HepG2 (cell line): ENCODE measurements around the gene CXorf65. TPM values are rescaled to one million over a fixed set of nuclear protein-coding genes. Genes with fewer than 3 reads are reported as not detected.

Experiments
- ATAC-seq: fragments of 200-7000 bp; cut with Tn5 transposase; 3 replicates; pipeline ENCODE4 v1.9.1; 2020; ENCODE audit warnings: mild to moderate bottlenecking, moderate library complexity
- BruUV-seq: library from RNA; stranded (reverse); fragments of 400-500 nt; replicated peaks from 2 replicates; lab custom pipeline; 2021; lab: Mats Ljungman, UMichigan
- CTCF ChIA-PET: fragments of 300-600 bp; formaldehyde crosslinking; extraction: SDS; loops from one replicate; lab custom pipeline; 2021; ENCODE audit warnings: low total read pairs, inconsistent platforms, low intra/inter-chr PET ratio; lab: Yijun Ruan, JAX
- POLR2A ChIA-PET: fragments of 350-600 bp; sonication (Branson Sonifier 250); formaldehyde crosslinking; loops from one replicate; lab custom pipeline; 2020; ENCODE audit warnings: antibody characterized with exemption, inconsistent platforms; lab: Yijun Ruan, JAX
- DNase-seq: peaks from one replicate; pipeline ENCODE4 v3.0.0-alpha.2; 2015; ENCODE audit warnings: low spot score
- FAIRE-seq: peaks from 3 replicates; lab custom pipeline; 2011; peaks lifted over from hg19 to GRCh38; lab: Jason Lieb, UNC
- H2AFZ ChIP-seq: one replicate; pipeline ENCODE4 v1.6.1; 2011; ENCODE audit warnings: low read length, inconsistent platforms
- H3K27ac ChIP-seq: fragments of 300-600 bp; 3 replicates; pipeline ENCODE4 v1.8.0; 2011; ENCODE audit warnings: mixed run types, mild to moderate bottlenecking, mixed read lengths, low read length, inconsistent platforms; ENCODE audit not compliant: insufficient read depth; ENCODE audit errors: extremely low read length
- H3K27me3 ChIP-seq, 2 experiments: fragments of 200-600 bp in 1 of 2; 2 replicates in 1 of 2; 3 replicates in 1 of 2; pipeline versions ENCODE4 v1.6.0 to v1.8.0; 2011; ENCODE audit warnings: low read length in 2 of 2, mild to moderate bottlenecking in 2 of 2, moderate library complexity in 2 of 2, inconsistent platforms in 1 of 2; ENCODE audit not compliant: insufficient read depth in 2 of 2, control insufficient read depth in 1 of 2
- H3K36me3 ChIP-seq, 2 experiments: fragments of 200-600 bp in 1 of 2; replicated peaks in 1 of 2; 2 replicates in 1 of 2; 3 replicates in 1 of 2; pipeline versions ENCODE4 v1.5.1 to v1.8.0; 2011; ENCODE audit warnings: low read length in 2 of 2, inconsistent platforms in 1 of 2; ENCODE audit not compliant: insufficient read depth in 2 of 2, control insufficient read depth in 1 of 2
- H3K4me1 ChIP-seq: 2 replicates; pipeline ENCODE4 v1.5.1; 2012; ENCODE audit warnings: low read length, inconsistent platforms; ENCODE audit not compliant: insufficient read depth
- H3K4me2 ChIP-seq: 2 replicates; pipeline ENCODE4 v1.6.0; 2011; ENCODE audit warnings: low read depth, low read length, inconsistent platforms
- H3K4me3 ChIP-seq, 3 experiments: fragments of 200-600 bp in 1 of 3; sonication (generic), shearing (Covaris generic) in 1 of 3; replicated peaks in 1 of 3; 2 replicates each; pipeline ENCODE4 v1.5.1; 2011 to 2016; ENCODE audit warnings: low read length in 3 of 3, inconsistent platforms in 2 of 3, low read depth in 2 of 3, mild to moderate bottlenecking in 2 of 3, control low read depth in 1 of 3, mixed read lengths in 1 of 3; ENCODE audit not compliant: insufficient read depth in 1 of 3
- H3K79me2 ChIP-seq: one replicate; pipeline ENCODE4 v1.6.1; 2011; ENCODE audit warnings: low read length, inconsistent platforms; ENCODE audit not compliant: insufficient read depth
- H3K9ac ChIP-seq: 2 replicates; pipeline ENCODE4 v1.6.0; 2011; ENCODE audit warnings: mild to moderate bottlenecking, low read depth, low read length, inconsistent platforms; ENCODE audit not compliant: insufficient read depth
- H3K9me3 ChIP-seq: 2 replicates; pipeline ENCODE4 v1.5.1; 2012; ENCODE audit warnings: mild to moderate bottlenecking, low read length
- H4K20me1 ChIP-seq: 2 replicates; pipeline ENCODE4 v1.6.0; 2011; ENCODE audit warnings: inconsistent platforms, mild to moderate bottlenecking, low read length, moderate library complexity; ENCODE audit not compliant: insufficient read depth
- ARNTL ChIP-seq: sonication (generic); formaldehyde crosslinking; IDR thresholded peaks from 2 replicates; pipeline ENCODE4 v1.4.0; 2020; ENCODE audit warnings: mild to moderate bottlenecking, missing genetic modification reagents
- SMARCC2 ChIP-seq: fragments of 450-650 bp; IDR thresholded peaks from 2 replicates; pipeline ENCODE4 v1.6.1; 2017; ENCODE audit warnings: antibody characterized with exemption, mild to moderate bottlenecking
- TBL1XR1 ChIP-seq: fragments of 150-350 bp; IDR thresholded peaks from 2 replicates; pipeline ENCODE4 v1.6.1; 2014; ENCODE audit warnings: borderline replicate concordance, low read length; ENCODE audit not compliant: partially characterized antibody
- ZBTB7A ChIP-seq: sonication (generic); formaldehyde crosslinking; IDR thresholded peaks from 2 replicates; pipeline ENCODE4 v1.8.0; 2022; ENCODE audit warnings: mild to moderate bottlenecking, missing genetic modification reagents
- ZNF354B ChIP-seq: sonication (generic); formaldehyde crosslinking; IDR thresholded peaks from 2 replicates; pipeline ENCODE4 v1.8.0; 2022; ENCODE audit warnings: mild to moderate bottlenecking, missing genetic modification reagents
- ZNF567 ChIP-seq: sonication (generic); formaldehyde crosslinking; IDR thresholded peaks from 2 replicates; pipeline ENCODE4 v1.8.1; 2023; ENCODE audit warnings: mild to moderate bottlenecking, missing genetic modification reagents, borderline replicate concordance
- WGBS: methylation state at CpG from one replicate; pipeline ENCODE4 v1.1.6; 2017; ENCODE audit warnings: low lambda C conversion rate; 5-methylcytosine and 5-hydroxymethylcytosine counted together
- in situ Hi-C: cut with HindIII; loops from 2 replicates; pipeline ENCODE4 v1.10.0; 2017; ENCODE audit warnings: low pct_unique_long_range_greater_than_20kb; ENCODE audit not compliant: extremely low pct_ligation_motif_present
- intact Hi-C: fragments of 100-400 bp; cut with micrococcal nuclease; formaldehyde crosslinking; loops from one replicate; pipeline ENCODE4 v1.10.0; 2022; ENCODE audit not compliant: unreplicated experiment
- polyA plus RNA-seq, 8 experiments: library from polyadenylated mRNA; depleted of rRNA in 3 of 8; stranded (reverse) in 7 of 8; unstranded in 1 of 8; fragments of >200 nt; fragmentation: Illumina TruSeq in 4 of 8; extraction: Trizol in 4 of 8; gene quantifications; 2 replicates each; pipeline versions ENCODE4 v1.2.1 to v1.2.3, GENCODE V29; 2011 to 2016; ENCODE audit warnings: low read depth in 4 of 8, missing spikeins in 1 of 8, mixed read lengths in 1 of 8; ENCODE audit not compliant: insufficient read depth in 1 of 8
- total RNA-seq, 5 experiments: library from RNA; depleted of rRNA; stranded (reverse); fragments of >200 nt; fragmentation: Illumina TruSeq; extraction: Trizol; gene quantifications; 2 replicates each; pipeline ENCODE4 v1.2.3, GENCODE V29; 2016; ENCODE audit warnings: low read depth in 1 of 5
- TF ChIP-seq, protein P1 (sequence below): sonication (generic); formaldehyde crosslinking; IDR thresholded peaks from 2 replicates; pipeline ENCODE4 v1.5.0; 2020; ENCODE audit warnings: missing genetic modification reagents
- TF ChIP-seq, protein P2 (sequence below): sonication (generic); formaldehyde crosslinking; IDR thresholded peaks from 2 replicates; pipeline ENCODE4; 2020; ENCODE audit warnings: missing genetic modification reagents, mild to moderate bottlenecking, borderline replicate concordance
- TF ChIP-seq, protein P3 (sequence below): sonication (generic); formaldehyde crosslinking; IDR thresholded peaks from 2 replicates; pipeline ENCODE4 v1.4.0; 2020; ENCODE audit warnings: missing genetic modification reagents
- TF ChIP-seq, protein P4 (sequence below): sonication (generic); formaldehyde crosslinking; IDR thresholded peaks from 2 replicates; pipeline ENCODE4 v1.5.0; 2020; ENCODE audit warnings: mild to moderate bottlenecking, missing genetic modification reagents, borderline replicate concordance

Gene CXorf65
- total and polyA plus RNA-seq, 2 of the 13 experiments (the other 11 are each of a cell fraction or from before 2014, with no cell fraction given): not detected

DNA sequence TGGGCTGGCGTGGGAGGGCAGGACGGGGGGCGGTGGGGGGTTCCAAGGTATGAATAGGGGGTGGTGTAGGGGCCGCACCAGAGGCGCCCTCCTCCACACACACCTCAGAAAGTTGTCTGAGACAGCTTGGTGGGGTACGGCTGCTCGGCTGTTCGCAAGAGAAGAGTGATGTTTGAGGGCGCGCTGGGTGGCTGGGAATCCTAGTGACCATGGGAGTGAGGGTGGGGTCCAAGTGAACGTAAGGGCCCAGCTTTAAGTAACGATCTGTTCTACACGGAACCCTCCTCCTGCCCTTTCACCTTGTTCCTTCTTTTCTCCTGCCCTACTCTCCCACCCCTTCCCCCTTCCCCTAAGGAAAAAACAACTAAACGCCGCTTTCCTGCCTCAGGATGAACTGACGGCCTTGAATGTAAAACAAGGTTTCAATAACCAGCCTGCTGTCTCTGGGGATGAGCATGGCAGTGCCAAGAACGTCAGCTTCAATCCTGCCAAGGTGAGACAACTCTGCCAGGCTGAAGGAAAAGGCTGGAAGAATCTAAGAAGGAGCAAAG is 12.5 kb upstream of the CXorf65 start:
- in situ Hi-C loops: no loop called here
- ATAC-seq (peak; percentile 52), FAIRE-seq (no peak), DNase-seq (no peak)
- intact Hi-C loops: no loop called here
- H3K27ac ChIP-seq: peak overlapping the region; percentile 75
- H3K27me3 ChIP-seq: no peaks in the 10 kb centered on the region
- no peaks in the 10 kb centered on the region for H4K20me1 ChIP-seq
- peak overlapping the region; percentile 74 for H3K9ac ChIP-seq
- H3K4me3 ChIP-seq: peak overlapping the region; percentile 63 to 75 (median 71); a peak in 5 of 6 replicates
- H3K9me3 ChIP-seq: no peaks in the 10 kb centered on the region
- no TSS peak for BruUV-seq
- no peak overlapping the region for H2AFZ ChIP-seq
- WGBS: 23% methylated on average over 12 of the region's 17 CpGs
- peaks cover 15% of the 10 kb centered on the region; the same call in 1 of the 2 replicates for H3K4me1 ChIP-seq
- peaks cover 0 to 23% of the 10 kb centered on the region in 2 experiments; a peak in 2 of 5 replicates for H3K36me3 ChIP-seq
- peak overlapping the region; percentile 74 for H3K4me2 ChIP-seq
- H3K79me2 ChIP-seq: peaks cover 2% of the 10 kb centered on the region
- ChIA-PET POLR2A (interaction anchor here (0.8 to 2.2 kb wide), 13 partner anchors 7 to 504 kb away, joined by 3 to 14 read pairs (median 4); partner anchors contain the start of genes NONO, TAF1 and ZMYM3), CTCF (no interaction called here)
- TF ChIP-seq ZNF567 (CRISPR knock-in tag) (no peak), ZNF354B (CRISPR knock-in tag) (no peak), ARNTL (CRISPR knock-in tag) (no peak), ZBTB7A (no peak), SMARCC2 (no peak), TBL1XR1 (no peak)
- TF ChIP-seq, protein P1, sequence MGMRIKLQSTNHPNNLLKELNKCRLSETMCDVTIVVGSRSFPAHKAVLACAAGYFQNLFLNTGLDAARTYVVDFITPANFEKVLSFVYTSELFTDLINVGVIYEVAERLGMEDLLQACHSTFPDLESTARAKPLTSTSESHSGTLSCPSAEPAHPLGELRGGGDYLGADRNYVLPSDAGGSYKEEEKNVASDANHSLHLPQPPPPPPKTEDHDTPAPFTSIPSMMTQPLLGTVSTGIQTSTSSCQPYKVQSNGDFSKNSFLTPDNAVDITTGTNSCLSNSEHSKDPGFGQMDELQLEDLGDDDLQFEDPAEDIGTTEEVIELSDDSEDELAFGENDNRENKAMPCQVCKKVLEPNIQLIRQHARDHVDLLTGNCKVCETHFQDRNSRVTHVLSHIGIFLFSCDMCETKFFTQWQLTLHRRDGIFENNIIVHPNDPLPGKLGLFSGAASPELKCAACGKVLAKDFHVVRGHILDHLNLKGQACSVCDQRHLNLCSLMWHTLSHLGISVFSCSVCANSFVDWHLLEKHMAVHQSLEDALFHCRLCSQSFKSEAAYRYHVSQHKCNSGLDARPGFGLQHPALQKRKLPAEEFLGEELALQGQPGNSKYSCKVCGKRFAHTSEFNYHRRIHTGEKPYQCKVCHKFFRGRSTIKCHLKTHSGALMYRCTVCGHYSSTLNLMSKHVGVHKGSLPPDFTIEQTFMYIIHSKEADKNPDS: no peak
- TF ChIP-seq, protein P2, sequence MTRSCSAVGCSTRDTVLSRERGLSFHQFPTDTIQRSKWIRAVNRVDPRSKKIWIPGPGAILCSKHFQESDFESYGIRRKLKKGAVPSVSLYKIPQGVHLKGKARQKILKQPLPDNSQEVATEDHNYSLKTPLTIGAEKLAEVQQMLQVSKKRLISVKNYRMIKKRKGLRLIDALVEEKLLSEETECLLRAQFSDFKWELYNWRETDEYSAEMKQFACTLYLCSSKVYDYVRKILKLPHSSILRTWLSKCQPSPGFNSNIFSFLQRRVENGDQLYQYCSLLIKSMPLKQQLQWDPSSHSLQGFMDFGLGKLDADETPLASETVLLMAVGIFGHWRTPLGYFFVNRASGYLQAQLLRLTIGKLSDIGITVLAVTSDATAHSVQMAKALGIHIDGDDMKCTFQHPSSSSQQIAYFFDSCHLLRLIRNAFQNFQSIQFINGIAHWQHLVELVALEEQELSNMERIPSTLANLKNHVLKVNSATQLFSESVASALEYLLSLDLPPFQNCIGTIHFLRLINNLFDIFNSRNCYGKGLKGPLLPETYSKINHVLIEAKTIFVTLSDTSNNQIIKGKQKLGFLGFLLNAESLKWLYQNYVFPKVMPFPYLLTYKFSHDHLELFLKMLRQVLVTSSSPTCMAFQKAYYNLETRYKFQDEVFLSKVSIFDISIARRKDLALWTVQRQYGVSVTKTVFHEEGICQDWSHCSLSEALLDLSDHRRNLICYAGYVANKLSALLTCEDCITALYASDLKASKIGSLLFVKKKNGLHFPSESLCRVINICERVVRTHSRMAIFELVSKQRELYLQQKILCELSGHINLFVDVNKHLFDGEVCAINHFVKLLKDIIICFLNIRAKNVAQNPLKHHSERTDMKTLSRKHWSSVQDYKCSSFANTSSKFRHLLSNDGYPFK (CRISPR knock-in tag): no peak
- TF ChIP-seq, protein P3, sequence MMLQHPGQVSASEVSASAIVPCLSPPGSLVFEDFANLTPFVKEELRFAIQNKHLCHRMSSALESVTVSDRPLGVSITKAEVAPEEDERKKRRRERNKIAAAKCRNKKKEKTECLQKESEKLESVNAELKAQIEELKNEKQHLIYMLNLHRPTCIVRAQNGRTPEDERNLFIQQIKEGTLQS: no peak
- TF ChIP-seq, protein P4, sequence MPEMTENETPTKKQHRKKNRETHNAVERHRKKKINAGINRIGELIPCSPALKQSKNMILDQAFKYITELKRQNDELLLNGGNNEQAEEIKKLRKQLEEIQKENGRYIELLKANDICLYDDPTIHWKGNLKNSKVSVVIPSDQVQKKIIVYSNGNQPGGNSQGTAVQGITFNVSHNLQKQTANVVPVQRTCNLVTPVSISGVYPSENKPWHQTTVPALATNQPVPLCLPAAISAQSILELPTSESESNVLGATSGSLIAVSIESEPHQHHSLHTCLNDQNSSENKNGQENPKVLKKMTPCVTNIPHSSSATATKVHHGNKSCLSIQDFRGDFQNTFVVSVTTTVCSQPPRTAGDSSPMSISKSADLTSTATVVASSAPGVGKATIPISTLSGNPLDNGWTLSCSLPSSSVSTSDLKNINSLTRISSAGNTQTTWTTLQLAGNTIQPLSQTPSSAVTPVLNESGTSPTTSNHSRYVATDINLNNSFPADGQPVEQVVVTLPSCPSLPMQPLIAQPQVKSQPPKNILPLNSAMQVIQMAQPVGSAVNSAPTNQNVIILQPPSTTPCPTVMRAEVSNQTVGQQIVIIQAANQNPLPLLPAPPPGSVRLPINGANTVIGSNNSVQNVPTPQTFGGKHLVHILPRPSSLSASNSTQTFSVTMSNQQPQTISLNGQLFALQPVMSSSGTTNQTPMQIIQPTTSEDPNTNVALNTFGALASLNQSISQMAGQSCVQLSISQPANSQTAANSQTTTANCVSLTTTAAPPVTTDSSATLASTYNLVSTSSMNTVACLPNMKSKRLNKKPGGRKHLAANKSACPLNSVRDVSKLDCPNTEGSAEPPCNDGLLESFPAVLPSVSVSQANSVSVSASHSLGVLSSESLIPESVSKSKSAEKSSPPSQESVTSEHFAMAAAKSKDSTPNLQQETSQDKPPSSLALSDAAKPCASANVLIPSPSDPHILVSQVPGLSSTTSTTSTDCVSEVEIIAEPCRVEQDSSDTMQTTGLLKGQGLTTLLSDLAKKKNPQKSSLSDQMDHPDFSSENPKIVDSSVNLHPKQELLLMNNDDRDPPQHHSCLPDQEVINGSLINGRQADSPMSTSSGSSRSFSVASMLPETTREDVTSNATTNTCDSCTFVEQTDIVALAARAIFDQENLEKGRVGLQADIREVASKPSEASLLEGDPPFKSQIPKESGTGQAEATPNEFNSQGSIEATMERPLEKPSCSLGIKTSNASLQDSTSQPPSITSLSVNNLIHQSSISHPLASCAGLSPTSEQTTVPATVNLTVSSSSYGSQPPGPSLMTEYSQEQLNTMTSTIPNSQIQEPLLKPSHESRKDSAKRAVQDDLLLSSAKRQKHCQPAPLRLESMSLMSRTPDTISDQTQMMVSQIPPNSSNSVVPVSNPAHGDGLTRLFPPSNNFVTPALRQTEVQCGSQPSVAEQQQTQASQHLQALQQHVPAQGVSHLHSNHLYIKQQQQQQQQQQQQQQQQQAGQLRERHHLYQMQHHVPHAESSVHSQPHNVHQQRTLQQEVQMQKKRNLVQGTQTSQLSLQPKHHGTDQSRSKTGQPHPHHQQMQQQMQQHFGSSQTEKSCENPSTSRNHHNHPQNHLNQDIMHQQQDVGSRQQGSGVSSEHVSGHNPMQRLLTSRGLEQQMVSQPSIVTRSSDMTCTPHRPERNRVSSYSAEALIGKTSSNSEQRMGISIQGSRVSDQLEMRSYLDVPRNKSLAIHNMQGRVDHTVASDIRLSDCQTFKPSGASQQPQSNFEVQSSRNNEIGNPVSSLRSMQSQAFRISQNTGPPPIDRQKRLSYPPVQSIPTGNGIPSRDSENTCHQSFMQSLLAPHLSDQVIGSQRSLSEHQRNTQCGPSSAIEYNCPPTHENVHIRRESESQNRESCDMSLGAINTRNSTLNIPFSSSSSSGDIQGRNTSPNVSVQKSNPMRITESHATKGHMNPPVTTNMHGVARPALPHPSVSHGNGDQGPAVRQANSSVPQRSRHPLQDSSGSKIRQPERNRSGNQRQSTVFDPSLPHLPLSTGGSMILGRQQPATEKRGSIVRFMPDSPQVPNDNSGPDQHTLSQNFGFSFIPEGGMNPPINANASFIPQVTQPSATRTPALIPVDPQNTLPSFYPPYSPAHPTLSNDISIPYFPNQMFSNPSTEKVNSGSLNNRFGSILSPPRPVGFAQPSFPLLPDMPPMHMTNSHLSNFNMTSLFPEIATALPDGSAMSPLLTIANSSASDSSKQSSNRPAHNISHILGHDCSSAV: no peak
